H1 (cell line): Measurements from ENCODE around the gene WHAMM. TPM values are rescaled to one million over a fixed set of nuclear protein-coding genes. Genes with fewer than 3 reads are reported as not detected.

Experiments used
- CTCF ChIA-PET: fragments of 300-600 bp; sonication (Branson Sonifier 250); formaldehyde crosslinking; loops from one replicate; lab custom pipeline; 2021; ENCODE audit not compliant: partially characterized antibody; lab: Charles Lee
- POLR2A ChIA-PET: fragments of 300-600 bp; sonication (Branson Sonifier 250); formaldehyde crosslinking; loops from one replicate; lab custom pipeline; 2021; ENCODE audit warnings: inconsistent platforms; ENCODE audit not compliant: partially characterized antibody; lab: Charles Lee
- DNase-seq, 2 experiments: peaks; one replicate each; pipeline versions ENCODE4 v3.0.0 to v3.0.0-alpha.2; 2010 to 2022; ENCODE audit warnings: low spot score in 2 of 2, low read depth in 1 of 2, mixed read lengths in 1 of 2
- FAIRE-seq: peaks from 2 replicates; lab custom pipeline; 2011; peaks lifted over from hg19 to GRCh38; lab: Jason Lieb, UNC
- H2AFZ ChIP-seq: 2 replicates; pipeline ENCODE4 v1.8.1; 2012; ENCODE audit warnings: low read length, inconsistent platforms
- H2AK5ac ChIP-seq: 2 replicates; pipeline ENCODE4 v1.6.1; 2013; ENCODE audit warnings: low read depth, low read length
- H2BK120ac ChIP-seq: replicated peaks from 2 replicates; pipeline ENCODE3; 2013; ENCODE audit warnings: low read depth, low read length, inconsistent platforms
- H2BK12ac ChIP-seq: 2 replicates; pipeline ENCODE4 v1.6.1; 2013; ENCODE audit warnings: low read depth, low read length
- H2BK15ac ChIP-seq: 2 replicates; pipeline ENCODE4 v1.6.1; 2013; ENCODE audit warnings: low read length
- H2BK20ac ChIP-seq: 2 replicates; pipeline ENCODE4 v1.6.1; 2013; ENCODE audit warnings: low read length
- H2BK5ac ChIP-seq: 2 replicates; pipeline ENCODE4 v1.6.1; 2013; ENCODE audit warnings: low read depth, low read length
- H3K14ac ChIP-seq: 2 replicates; pipeline ENCODE4 v1.6.1; 2013; ENCODE audit warnings: inconsistent platforms; ENCODE audit not compliant: insufficient read length
- H3K18ac ChIP-seq: 2 replicates; pipeline ENCODE4 v1.6.1; 2013; ENCODE audit warnings: low read length; ENCODE audit errors: extremely low read depth
- H3K23ac ChIP-seq: 2 replicates; pipeline ENCODE4 v1.6.1; 2013; ENCODE audit warnings: inconsistent platforms; ENCODE audit not compliant: insufficient read length
- H3K23me2 ChIP-seq: 2 replicates; pipeline ENCODE4 v1.6.1; 2013; ENCODE audit warnings: low read depth, low read length
- H3K27ac ChIP-seq: 2 replicates; pipeline ENCODE4 v1.6.1; 2011; ENCODE audit warnings: low read depth, low read length, inconsistent platforms
- H3K27me3 ChIP-seq, 4 experiments: replicated peaks in 1 of 4; 1 replicate in 1 of 4; 2 replicates in 3 of 4; pipeline versions ENCODE4 v1.6.1 to v1.8.1; 2011 to 2013; ENCODE audit warnings: low read length in 3 of 4, mild to moderate bottlenecking in 3 of 4, inconsistent platforms in 2 of 4, mixed read lengths in 2 of 4, moderate library complexity in 1 of 4; ENCODE audit not compliant: control insufficient read depth in 3 of 4, insufficient read depth in 3 of 4; ENCODE audit errors: extremely low read depth in 1 of 4
- H3K36me3 ChIP-seq, 4 experiments: 2 replicates each; pipeline versions ENCODE4 v1.6.1 to v1.8.1; 2011 to 2013; ENCODE audit warnings: mild to moderate bottlenecking in 4 of 4, low read length in 3 of 4, moderate library complexity in 2 of 4, control low read depth in 1 of 4, inconsistent platforms in 1 of 4; ENCODE audit not compliant: insufficient read depth in 4 of 4, control insufficient read depth in 2 of 4
- H3K4ac ChIP-seq: replicated peaks from 2 replicates; pipeline ENCODE3; 2013; ENCODE audit warnings: low read length, low read depth, mixed read lengths, inconsistent platforms; ENCODE audit not compliant: insufficient read length
- H3K4me1 ChIP-seq, 4 experiments: replicated peaks in 1 of 4; 1 replicate in 1 of 4; 2 replicates in 3 of 4; pipeline versions ENCODE4 v1.6.1 to v1.8.1; 2011 to 2013; ENCODE audit warnings: low read length in 3 of 4, inconsistent platforms in 2 of 4, mixed read lengths in 1 of 4; ENCODE audit not compliant: insufficient read depth in 4 of 4, control insufficient read depth in 3 of 4
- H3K4me2 ChIP-seq, 2 experiments: 2 replicates each; pipeline versions ENCODE4 v1.6.1 to v1.8.1; 2011 to 2013; ENCODE audit warnings: low read depth in 2 of 2, low read length in 2 of 2, control low read depth in 1 of 2, inconsistent platforms in 1 of 2, mild to moderate bottlenecking in 1 of 2; ENCODE audit not compliant: insufficient read depth in 1 of 2
- H3K4me3 ChIP-seq, 4 experiments: fragments of 200-600, 300-600 bp in 1 of 4; sonication (generic), shearing (Covaris generic), sonication (Bioruptor Twin) in 1 of 4; 2 replicates each; pipeline versions ENCODE4 v1.5.1 to v1.8.1; 2011 to 2016; ENCODE audit warnings: low read length in 4 of 4, low read depth in 3 of 4, control low read depth in 2 of 4, inconsistent platforms in 2 of 4, mild to moderate bottlenecking in 2 of 4, mixed read lengths in 1 of 4, moderate library complexity in 1 of 4; ENCODE audit not compliant: insufficient read depth in 2 of 4; ENCODE audit errors: extremely low read depth in 1 of 4
- H3K56ac ChIP-seq: replicated peaks from 2 replicates; pipeline ENCODE3; 2013; ENCODE audit warnings: low read depth, mild to moderate bottlenecking, mixed read lengths, low read length, inconsistent platforms; ENCODE audit not compliant: insufficient read length
- H3K79me1 ChIP-seq: 2 replicates; pipeline ENCODE4 v1.6.1; 2013; ENCODE audit warnings: low read depth, low read length, control low read depth
- H3K79me2 ChIP-seq, 2 experiments: 2 replicates each; pipeline versions ENCODE4 v1.6.1 to v1.8.1; 2012 to 2013; ENCODE audit warnings: low read length in 2 of 2, mild to moderate bottlenecking in 2 of 2, inconsistent platforms in 1 of 2; ENCODE audit not compliant: insufficient read depth in 2 of 2, control insufficient read depth in 1 of 2
- H3K9ac ChIP-seq, 4 experiments: replicated peaks in 1 of 4; 1 replicate in 1 of 4; 2 replicates in 3 of 4; pipeline versions ENCODE4 v1.6.1 to v1.8.1; 2011 to 2013; ENCODE audit warnings: low read depth in 3 of 4, low read length in 3 of 4, control low read depth in 2 of 4, mild to moderate bottlenecking in 2 of 4, moderate library complexity in 2 of 4, inconsistent platforms in 1 of 4; ENCODE audit errors: extremely low read depth in 1 of 4
- H3K9me3 ChIP-seq, 2 experiments: 2 replicates each; pipeline versions ENCODE4 v1.6.1 to v1.8.1; 2012 to 2013; ENCODE audit warnings: mild to moderate bottlenecking in 2 of 2, moderate library complexity in 2 of 2, control low read depth in 1 of 2, inconsistent platforms in 1 of 2, low read depth in 1 of 2, low read length in 1 of 2, mixed read lengths in 1 of 2; ENCODE audit not compliant: insufficient read depth in 2 of 2
- H4K20me1 ChIP-seq, 2 experiments: replicated peaks in 1 of 2; 2 replicates each; pipeline versions ENCODE3 to v1.8.1; 2011 to 2013; ENCODE audit warnings: inconsistent platforms in 2 of 2, low read length in 2 of 2, mild to moderate bottlenecking in 1 of 2; ENCODE audit not compliant: insufficient read depth in 2 of 2, control insufficient read depth in 1 of 2
- H4K5ac ChIP-seq: 2 replicates; pipeline ENCODE4 v1.6.1; 2013; ENCODE audit warnings: low read length, low read depth, mixed read lengths, inconsistent platforms; ENCODE audit not compliant: insufficient read length
- H4K8ac ChIP-seq: 2 replicates; pipeline ENCODE4 v1.8.0; 2013; ENCODE audit warnings: mild to moderate bottlenecking, moderate library complexity, low read length, inconsistent platforms; ENCODE audit not compliant: insufficient read depth; ENCODE audit errors: extremely low read depth
- H4K91ac ChIP-seq: replicated peaks from 2 replicates; pipeline ENCODE3; 2013; ENCODE audit warnings: low read length, mixed read lengths, inconsistent platforms; ENCODE audit not compliant: insufficient read length
- BACH1 ChIP-seq: IDR thresholded peaks from 2 replicates; pipeline ENCODE4 v1.6.1; 2012; ENCODE audit warnings: low read length, improper control_type of control experiment
- BRCA1 ChIP-seq: IDR thresholded peaks from 2 replicates; pipeline ENCODE4 v1.6.1; 2012; ENCODE audit warnings: low read depth, low read length, improper control_type of control experiment
- CBX8 ChIP-seq: fragments of 300-800, 300-1000 bp; sonication (generic); IDR thresholded peaks from 2 replicates; pipeline ENCODE4 v1.7.1; 2016; ENCODE audit warnings: low read depth, low read length, borderline replicate concordance
- CHD1 ChIP-seq: IDR thresholded peaks from 2 replicates; pipeline ENCODE4 v1.6.1; 2012; ENCODE audit warnings: low read depth, low read length, improper control_type of control experiment
- EP300 ChIP-seq, 2 experiments: IDR thresholded peaks; 1 replicate in 1 of 2; 2 replicates in 1 of 2; pipeline ENCODE4 v1.6.1; 2011 to 2012; ENCODE audit warnings: low read depth in 2 of 2, low read length in 2 of 2, mild to moderate bottlenecking in 2 of 2, borderline replicate concordance in 1 of 2, inconsistent platforms in 1 of 2, moderate library complexity in 1 of 2
- KDM4A ChIP-seq: IDR thresholded peaks from one replicate; pipeline ENCODE4 v1.7.1; 2012; ENCODE audit warnings: low read depth, mild to moderate bottlenecking, moderate library complexity, low read length, inconsistent platforms; ENCODE audit not compliant: severe bottlenecking
- SRF ChIP-seq: IDR thresholded peaks from 2 replicates; pipeline ENCODE4 v1.6.1; 2011; ENCODE audit warnings: mild to moderate bottlenecking, low read depth, low read length, moderate library complexity
- USF2 ChIP-seq: IDR thresholded peaks from 2 replicates; pipeline ENCODE4 v1.6.1; 2011; ENCODE audit warnings: low read length, improper control_type of control experiment
- WGBS, 2 experiments: shearing (Covaris generic) in 1 of 2; methylation state at CpG; one replicate each; pipeline versions ENCODE4 v1.1.6 to v1.1.7; 2013 to 2015; ENCODE audit warnings: low lambda C conversion rate in 2 of 2, mixed read lengths in 2 of 2, inconsistent platforms in 1 of 2, low coverage in 1 of 2, missing lambda C conversion rate in 1 of 2; ENCODE audit not compliant: insufficient replicate concordance in 2 of 2, insufficient coverage in 1 of 2, insufficient read length in 1 of 2; ENCODE audit errors: extremely low coverage in 1 of 2, missing lambda C conversion rate in 1 of 2; 5-methylcytosine and 5-hydroxymethylcytosine counted together
- polyA plus RNA-seq, 7 experiments: library from polyadenylated mRNA; depleted of rRNA in 3 of 7; stranded (reverse) in 5 of 7; unstranded in 2 of 7; fragments of >200 nt in 5 of 7; fragments of 200-250 nt in 2 of 7; gene quantifications; 1 replicate in 5 of 7; 2 replicates in 1 of 7; 4 replicates in 1 of 7; pipeline versions ENCODE4 v1.2.1 to v1.2.3, GENCODE V29; 2011 to 2013; ENCODE audit warnings: missing spikeins in 2 of 7, mixed read lengths in 2 of 7
- total RNA-seq: library from RNA; stranded (reverse); fragmentation: NEBNext Ultra II Directional; extraction: Animal tissue kit (Norgen Biotek cat#: 25700); gene quantifications from 2 replicates; pipeline ENCODE4 v1.2.1, GENCODE V29; 2021

Gene WHAMM
- total and polyA plus RNA-seq, 2 of the 8 experiments (the other 6 are each of a cell fraction or from before 2014, with no cell fraction given), result 1.1 to 3.3 TPM

GRCh38 chr15:82798104-82798503 is 11.3 kb upstream of the WHAMM start:
- Histone ChIP-seq H4K20me1 (no peaks in the 10 kb centered on the region), H3K27me3 (peaks cover 0 to 4% (median 0%) of the 10 kb centered on the region in 4 experiments; a peak in 3 of 7 replicates), H3K4ac (no peak overlapping the region), H2BK15ac (no peak overlapping the region), H2AK5ac (no peak overlapping the region), H3K18ac (no peak overlapping the region), H3K9me3 (no peaks in the 10 kb centered on the region), H4K91ac (no peak overlapping the region), H3K23ac (no peak overlapping the region), H4K5ac (no peak overlapping the region), H2AFZ (no peak overlapping the region), H3K4me2 (no peak overlapping the region), H3K4me1 (no peaks in the 10 kb centered on the region), H3K27ac (no peak overlapping the region), H2BK12ac (no peak overlapping the region), H3K23me2 (no peaks in the 10 kb centered on the region), H3K79me1 (no peaks in the 10 kb centered on the region), H2BK20ac (no peak overlapping the region), H3K9ac (no peak overlapping the region), H2BK5ac (no peak overlapping the region), H3K14ac (no peak overlapping the region), H3K36me3 (no peaks in the 10 kb centered on the region), H3K4me3 (no peak overlapping the region), H2BK120ac (no peak overlapping the region), H4K8ac (no peak overlapping the region), H3K79me2 (no peaks in the 10 kb centered on the region), H3K56ac (no peak overlapping the region)
- DNase-seq (no peak), FAIRE-seq (no peak)
- POLR2A ChIA-PET, result interaction anchor here (1.1 kb wide), 1 partner anchor 203 kb away, joined by 4 read pairs; no protein-coding TSS in a partner anchor
- CTCF ChIA-PET, result no interaction called here
- WGBS, 2 experiments, result 76% methylated on average over 4 of the region's 4 CpGs; no CpG with 5 or more reads in 1 of the 2 experiments
- TF ChIP-seq CHD1 (no peak), BRCA1 (no peak), CBX8 (no peak), KDM4A (no peak), SRF (no peak), USF2 (no peak), EP300 (IDR thresholded peaks at IDR 0.05; ENCODE audit: borderline replicate concordance in 1 of 2, low read depth in 2 of 2, low read length in 2 of 2) (no peak), BACH1 (no peak)
